OCI-LY1 (cell line): ENCODE measurements around the gene KDM5C.

Experiments used
- EZH2 ChIP-seq: fragments of 200-600 bp; sonication (generic), shearing (Covaris generic); IDR thresholded peaks from 2 replicates; pipeline ENCODE4 v1.8.0; 2017; ENCODE audit warnings: borderline replicate concordance, mixed run types, mild to moderate bottlenecking, antibody characterized with exemption, low read length, moderate library complexity, mixed read lengths
- TF ChIP-seq, protein P1 (sequence below): fragments of 200-600 bp; sonication (generic), shearing (Covaris generic); IDR thresholded peaks from 2 replicates; pipeline ENCODE4 v1.5.1; 2017; ENCODE audit warnings: mild to moderate bottlenecking, antibody characterized with exemption, low read length, moderate library complexity, mixed read lengths

DNA sequence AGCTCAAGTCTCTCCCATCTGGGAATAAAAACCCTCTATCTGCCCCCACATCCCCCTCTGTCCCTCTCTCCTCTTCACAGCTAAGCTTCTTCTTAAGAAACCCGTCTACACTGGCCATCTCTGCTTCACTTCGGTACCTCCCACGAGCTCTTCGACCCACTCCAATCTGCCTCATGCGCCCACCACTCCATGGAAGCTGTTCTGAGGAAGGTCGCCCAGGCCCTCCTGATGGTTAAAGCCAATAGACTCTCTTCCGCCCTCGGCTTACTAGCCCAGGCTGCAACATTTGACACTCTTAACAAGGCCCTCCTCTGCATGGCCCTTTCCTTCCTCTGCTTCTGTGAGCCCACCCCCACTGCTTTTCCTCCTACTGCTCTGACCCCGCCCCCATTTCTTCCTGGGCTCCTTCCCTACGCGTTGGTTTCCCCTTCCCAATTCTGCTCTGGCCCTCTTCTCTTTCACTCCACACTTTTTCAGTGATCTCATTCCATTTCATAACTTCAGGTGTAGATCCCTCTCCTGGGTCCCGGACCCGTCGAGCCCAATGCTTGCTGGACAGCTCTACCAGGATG lies 44.6 kb upstream of the KDM5C start:
- no peak for TF ChIP-seq EZH2
- TF ChIP-seq, protein P1, sequence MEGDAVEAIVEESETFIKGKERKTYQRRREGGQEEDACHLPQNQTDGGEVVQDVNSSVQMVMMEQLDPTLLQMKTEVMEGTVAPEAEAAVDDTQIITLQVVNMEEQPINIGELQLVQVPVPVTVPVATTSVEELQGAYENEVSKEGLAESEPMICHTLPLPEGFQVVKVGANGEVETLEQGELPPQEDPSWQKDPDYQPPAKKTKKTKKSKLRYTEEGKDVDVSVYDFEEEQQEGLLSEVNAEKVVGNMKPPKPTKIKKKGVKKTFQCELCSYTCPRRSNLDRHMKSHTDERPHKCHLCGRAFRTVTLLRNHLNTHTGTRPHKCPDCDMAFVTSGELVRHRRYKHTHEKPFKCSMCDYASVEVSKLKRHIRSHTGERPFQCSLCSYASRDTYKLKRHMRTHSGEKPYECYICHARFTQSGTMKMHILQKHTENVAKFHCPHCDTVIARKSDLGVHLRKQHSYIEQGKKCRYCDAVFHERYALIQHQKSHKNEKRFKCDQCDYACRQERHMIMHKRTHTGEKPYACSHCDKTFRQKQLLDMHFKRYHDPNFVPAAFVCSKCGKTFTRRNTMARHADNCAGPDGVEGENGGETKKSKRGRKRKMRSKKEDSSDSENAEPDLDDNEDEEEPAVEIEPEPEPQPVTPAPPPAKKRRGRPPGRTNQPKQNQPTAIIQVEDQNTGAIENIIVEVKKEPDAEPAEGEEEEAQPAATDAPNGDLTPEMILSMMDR: no peak
